IPS-18a (cell line): Measurements from ENCODE around the gene COL2A1.
A peak's percentile ranks its signal among the peaks of the same experiment; 100 is the strongest.

Experiments
- H3K27ac ChIP-seq: one replicate; pipeline ENCODE4 v1.5.1; 2013; ENCODE audit warnings: low read length
- H3K27me3 ChIP-seq: one replicate; pipeline ENCODE4 v1.6.1; 2013; ENCODE audit warnings: mild to moderate bottlenecking, low read length; ENCODE audit not compliant: control insufficient read depth, insufficient read depth
- H3K36me3 ChIP-seq: one replicate; pipeline ENCODE4 v1.6.1; 2013; ENCODE audit warnings: low read depth, low read length; ENCODE audit not compliant: control insufficient read depth
- H3K4me1 ChIP-seq: one replicate; pipeline ENCODE4 v1.6.1; 2013; ENCODE audit warnings: low read depth, low read length; ENCODE audit not compliant: control insufficient read depth
- H3K4me3 ChIP-seq: one replicate; pipeline ENCODE4 v1.5.1; 2013; ENCODE audit warnings: low read length
- H3K9ac ChIP-seq: one replicate; pipeline ENCODE4 v1.6.1; 2013; ENCODE audit warnings: mild to moderate bottlenecking, low read length, moderate library complexity
- H3K9me3 ChIP-seq: one replicate; pipeline ENCODE4 v1.6.1; 2013; ENCODE audit warnings: low read depth, low read length; ENCODE audit not compliant: control insufficient read depth

COL2A1 gene

DNA sequence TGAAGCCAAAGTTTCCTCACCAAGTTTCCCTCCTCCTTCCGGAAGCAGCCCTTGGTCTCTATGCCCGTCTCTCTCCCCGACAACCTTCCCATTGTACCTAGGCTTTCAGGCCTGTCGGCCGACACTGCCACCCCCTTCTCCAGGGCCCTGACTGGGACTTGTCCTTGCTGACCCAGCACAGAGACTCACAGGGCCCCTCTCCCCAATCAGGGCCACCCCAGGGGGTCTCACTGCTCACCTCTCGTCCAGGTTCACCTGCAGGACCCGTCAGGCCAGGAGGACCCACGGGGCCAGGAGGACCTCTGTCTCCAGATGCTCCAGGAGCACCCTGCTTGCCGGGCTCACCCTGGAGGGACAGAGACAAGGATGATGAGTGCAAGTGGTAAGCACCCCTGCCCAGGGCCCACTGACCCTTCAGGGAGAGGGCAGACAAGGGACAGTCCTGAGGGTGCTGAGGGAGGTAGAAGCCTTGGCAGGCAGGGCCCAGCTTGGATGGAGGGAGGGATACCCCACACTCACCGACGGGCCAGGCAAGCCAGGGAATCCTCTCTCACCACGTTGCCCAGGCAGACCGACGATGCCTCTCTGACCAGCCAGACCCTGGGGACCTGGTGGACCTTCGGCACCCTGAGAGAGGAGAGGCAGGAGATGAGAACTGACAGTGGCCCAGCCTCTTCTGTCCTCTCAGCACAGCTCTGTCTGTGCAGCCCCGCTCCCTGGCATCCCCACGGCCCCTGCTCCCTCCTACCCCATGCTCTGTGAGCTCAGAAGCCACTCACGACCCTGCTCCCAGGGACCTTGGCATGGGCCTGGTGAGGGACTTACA is 26.3 kb downstream of the COL2A1 start:
- Histone ChIP-seq H3K36me3 (no peaks in the 10 kb centered on the region), H3K27me3 (no peaks in the 10 kb centered on the region), H3K4me1 (no peaks in the 10 kb centered on the region), H3K4me3 (no peak overlapping the region), H3K27ac (no peak overlapping the region), H3K9me3 (no peaks in the 10 kb centered on the region), H3K9ac (no peak overlapping the region)

DNA sequence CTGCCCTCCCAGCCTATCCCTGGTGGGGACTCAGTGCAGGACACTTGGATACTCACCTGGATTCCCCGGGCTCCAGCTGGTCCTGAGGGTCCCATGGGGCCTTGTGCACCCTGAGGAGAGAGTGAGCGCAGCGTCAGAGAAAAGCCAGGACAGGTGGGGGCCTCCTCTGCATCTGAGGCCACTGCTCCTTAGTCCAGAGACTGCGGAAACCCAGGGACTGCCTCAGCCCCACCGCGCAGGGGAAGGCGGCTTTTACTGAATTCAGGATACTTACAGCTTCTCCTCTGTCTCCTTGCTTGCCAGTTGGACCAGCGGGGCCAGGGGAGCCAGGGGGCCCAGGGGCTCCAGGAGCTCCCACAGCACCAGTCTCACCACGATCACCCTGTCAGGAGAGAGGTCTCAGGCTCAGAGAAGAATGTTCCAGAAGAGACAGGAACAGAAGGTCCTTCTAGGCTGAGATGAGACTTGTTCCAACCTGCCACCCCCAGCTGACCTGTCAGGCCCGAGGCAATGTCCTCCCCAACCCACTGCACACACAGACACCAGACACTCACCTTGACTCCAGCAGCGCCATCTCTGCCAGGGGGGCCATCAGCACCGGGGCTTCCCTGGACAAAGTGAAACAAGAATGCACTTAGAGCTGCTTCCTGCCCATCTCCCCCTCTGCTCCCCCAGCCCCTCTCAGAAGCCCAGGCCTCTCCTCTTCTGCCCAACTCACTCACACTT is 27.1 kb downstream of the COL2A1 start:
- Histone ChIP-seq H3K36me3 (no peaks in the 10 kb centered on the region), H3K4me3 (no peak overlapping the region)

DNA sequence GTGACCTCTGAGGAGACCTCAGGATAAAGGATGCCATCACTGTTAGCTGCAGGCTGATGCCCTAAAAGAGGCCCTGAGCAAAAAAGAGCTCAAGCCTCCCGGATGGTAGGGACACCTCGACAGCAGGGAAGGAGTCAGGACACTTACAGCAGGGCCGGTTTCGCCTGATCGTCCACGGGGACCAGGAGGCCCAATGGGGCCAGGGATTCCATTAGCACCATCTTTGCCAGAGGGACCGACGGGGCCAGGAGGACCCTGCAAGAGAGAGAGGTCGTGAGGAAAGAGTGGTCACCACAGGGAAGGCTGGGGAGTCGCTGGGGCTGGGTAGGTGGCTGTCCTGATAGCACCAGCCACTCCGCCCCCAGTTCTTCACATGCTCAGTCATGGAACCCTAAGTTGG is 28.5 kb downstream of the COL2A1 start:
- Histone ChIP-seq H3K9ac (no peak overlapping the region), H3K36me3 (no peaks in the 10 kb centered on the region), H3K27ac (no peak overlapping the region), H3K4me3 (no peak overlapping the region), H3K4me1 (no peaks in the 10 kb centered on the region), H3K9me3 (no peaks in the 10 kb centered on the region), H3K27me3 (no peaks in the 10 kb centered on the region)

More for the DNA sequence above, 27.1 kb downstream of the COL2A1 start:
- Histone ChIP-seq H3K27ac (no peak overlapping the region), H3K9me3 (no peaks in the 10 kb centered on the region), H3K9ac (no peak overlapping the region), H3K4me1 (no peaks in the 10 kb centered on the region), H3K27me3 (no peaks in the 10 kb centered on the region)

DNA sequence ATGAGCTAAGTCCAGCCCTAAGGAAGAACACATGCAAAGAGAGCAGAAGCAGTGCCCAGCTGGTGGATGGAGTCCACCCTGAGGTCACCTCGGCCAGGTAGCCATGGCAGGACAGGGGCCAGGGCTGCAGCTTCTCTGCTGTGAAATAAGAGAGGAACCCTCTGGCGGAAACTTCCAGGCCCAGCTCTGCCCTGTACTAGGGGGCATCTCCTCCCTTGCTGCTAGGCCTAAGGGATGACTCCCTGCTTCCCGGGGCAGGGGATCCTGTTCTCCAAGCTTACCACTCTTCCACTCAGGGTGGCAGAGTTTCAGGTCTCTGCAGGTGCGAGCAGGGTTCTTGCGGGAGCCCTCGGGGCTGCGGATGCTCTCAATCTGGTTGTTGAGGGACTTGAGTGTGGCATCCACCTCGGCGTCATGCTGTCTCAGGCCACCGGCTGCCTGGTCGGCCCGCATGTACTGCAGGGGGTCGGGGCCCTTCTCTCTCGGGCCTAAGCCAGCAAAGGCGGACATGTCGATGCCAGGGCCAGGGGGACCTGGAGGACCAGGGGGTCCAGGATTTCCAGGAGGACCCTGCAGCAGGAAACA is 29.1 kb downstream of the COL2A1 start:
- H3K4me3 ChIP-seq = no peak overlapping the region
- H3K27ac ChIP-seq = no peak overlapping the region
- no peaks in the 10 kb centered on the region for H3K36me3 ChIP-seq
- peaks cover 4% of the 10 kb centered on the region for H3K27me3 ChIP-seq
- H3K9ac ChIP-seq = no peak overlapping the region
- H3K9me3 ChIP-seq = no peaks in the 10 kb centered on the region
- no peaks in the 10 kb centered on the region for H3K4me1 ChIP-seq

DNA sequence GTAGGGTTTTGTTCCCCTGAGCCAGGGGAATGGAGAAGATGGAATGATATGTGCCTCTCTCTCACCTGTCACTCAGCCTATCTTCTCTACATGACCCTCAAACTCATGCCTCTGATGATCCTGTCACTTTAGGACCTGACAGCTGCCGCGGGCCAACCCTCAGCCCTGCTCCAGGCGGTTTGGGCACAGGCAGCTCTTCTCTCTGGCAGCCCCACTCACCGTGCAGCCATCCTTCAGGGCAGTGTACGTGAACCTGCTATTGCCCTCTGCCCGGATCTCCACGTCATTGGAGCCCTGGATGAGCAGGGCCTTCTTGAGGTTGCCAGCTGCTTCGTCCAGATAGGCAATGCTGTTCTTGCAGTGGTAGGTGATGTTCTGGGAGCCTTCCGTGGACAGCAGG is 30.4 kb downstream of the COL2A1 start:
- no peak overlapping the region for H3K9ac ChIP-seq
- H3K4me1 ChIP-seq = no peaks in the 10 kb centered on the region
- H3K27me3 ChIP-seq = peaks cover 4% of the 10 kb centered on the region
- no peaks in the 10 kb centered on the region for H3K36me3 ChIP-seq
- no peak overlapping the region for H3K4me3 ChIP-seq
- no peak overlapping the region for H3K27ac ChIP-seq
- no peaks in the 10 kb centered on the region for H3K9me3 ChIP-seq

DNA sequence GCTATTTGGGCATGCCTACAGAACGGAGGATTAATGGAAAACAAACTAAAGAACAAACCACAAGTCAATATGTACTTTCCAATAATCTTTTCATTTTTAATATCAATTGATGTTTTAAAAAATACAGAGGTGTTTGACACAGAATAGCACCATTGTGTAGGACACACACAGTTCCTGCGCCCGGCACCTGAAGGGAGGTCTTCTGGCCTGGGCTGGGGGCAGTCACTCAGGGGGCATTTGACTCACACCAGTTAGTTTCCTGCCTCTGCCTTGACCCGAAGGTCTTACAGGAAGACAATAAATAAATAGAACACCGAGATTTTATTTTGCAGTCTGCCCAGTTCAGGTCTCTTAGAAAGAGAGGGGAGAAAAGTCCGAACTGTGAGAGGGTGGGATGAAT is 31.4 kb downstream of the COL2A1 start:
- Histone ChIP-seq H3K27me3 (peaks cover 4% of the 10 kb centered on the region), H3K36me3 (no peaks in the 10 kb centered on the region), H3K4me3 (no peak overlapping the region)

DNA sequence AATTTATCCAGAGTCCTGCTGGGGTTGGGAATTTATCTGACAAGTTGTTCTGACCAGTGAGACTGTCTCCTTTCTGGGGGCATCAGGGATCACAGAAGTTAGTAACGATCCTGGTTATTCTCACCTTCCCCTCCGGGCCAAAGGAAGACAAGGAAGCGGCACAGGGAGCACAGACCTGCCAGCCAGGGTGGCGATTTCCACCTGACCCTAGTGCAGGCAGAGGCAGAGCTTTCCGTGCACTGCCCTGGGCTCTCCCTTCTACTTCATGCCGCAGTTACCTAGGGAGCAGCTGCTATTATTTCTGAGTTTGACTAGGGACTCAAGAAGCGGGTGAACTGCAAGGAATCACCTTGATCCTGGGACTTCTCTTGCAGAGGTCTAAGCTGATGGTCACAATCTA is 33.4 kb downstream of the COL2A1 start:
- Histone ChIP-seq H3K27me3 (peaks cover 6% of the 10 kb centered on the region), H3K9me3 (no peaks in the 10 kb centered on the region), H3K4me1 (no peaks in the 10 kb centered on the region), H3K4me3 (no peak overlapping the region), H3K36me3 (no peaks in the 10 kb centered on the region), H3K27ac (no peak overlapping the region), H3K9ac (no peak overlapping the region)

More for the DNA sequence above, 31.4 kb downstream of the COL2A1 start:
- Histone ChIP-seq H3K9ac (no peak overlapping the region), H3K4me1 (no peaks in the 10 kb centered on the region), H3K9me3 (no peaks in the 10 kb centered on the region), H3K27ac (no peak overlapping the region)

DNA sequence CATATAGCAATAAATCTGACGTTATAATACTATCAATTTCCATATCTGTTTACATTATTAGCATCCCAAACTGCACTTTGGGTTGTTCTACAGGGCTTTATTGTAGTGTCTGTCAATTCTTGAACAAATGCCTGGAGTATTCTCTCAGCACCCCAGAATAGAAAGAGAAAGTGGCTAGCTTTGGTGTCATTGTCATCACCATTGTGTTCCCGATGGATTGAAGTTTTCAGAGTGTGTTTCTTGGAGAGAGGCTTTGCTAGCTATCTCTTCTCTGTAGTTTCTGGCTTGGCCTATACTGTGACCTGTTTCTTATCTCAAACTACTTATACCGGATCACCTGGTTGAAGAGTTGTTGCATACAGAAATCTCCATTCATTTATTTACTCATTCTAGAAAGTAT is 34.4 kb downstream of the COL2A1 start:
- H3K4me3 ChIP-seq = no peak overlapping the region
- H3K27me3 ChIP-seq = peaks cover 16% of the 10 kb centered on the region
- no peaks in the 10 kb centered on the region for H3K4me1 ChIP-seq
- no peaks in the 10 kb centered on the region for H3K9me3 ChIP-seq
- H3K9ac ChIP-seq = no peak overlapping the region
- no peak overlapping the region for H3K27ac ChIP-seq
- no peaks in the 10 kb centered on the region for H3K36me3 ChIP-seq

DNA sequence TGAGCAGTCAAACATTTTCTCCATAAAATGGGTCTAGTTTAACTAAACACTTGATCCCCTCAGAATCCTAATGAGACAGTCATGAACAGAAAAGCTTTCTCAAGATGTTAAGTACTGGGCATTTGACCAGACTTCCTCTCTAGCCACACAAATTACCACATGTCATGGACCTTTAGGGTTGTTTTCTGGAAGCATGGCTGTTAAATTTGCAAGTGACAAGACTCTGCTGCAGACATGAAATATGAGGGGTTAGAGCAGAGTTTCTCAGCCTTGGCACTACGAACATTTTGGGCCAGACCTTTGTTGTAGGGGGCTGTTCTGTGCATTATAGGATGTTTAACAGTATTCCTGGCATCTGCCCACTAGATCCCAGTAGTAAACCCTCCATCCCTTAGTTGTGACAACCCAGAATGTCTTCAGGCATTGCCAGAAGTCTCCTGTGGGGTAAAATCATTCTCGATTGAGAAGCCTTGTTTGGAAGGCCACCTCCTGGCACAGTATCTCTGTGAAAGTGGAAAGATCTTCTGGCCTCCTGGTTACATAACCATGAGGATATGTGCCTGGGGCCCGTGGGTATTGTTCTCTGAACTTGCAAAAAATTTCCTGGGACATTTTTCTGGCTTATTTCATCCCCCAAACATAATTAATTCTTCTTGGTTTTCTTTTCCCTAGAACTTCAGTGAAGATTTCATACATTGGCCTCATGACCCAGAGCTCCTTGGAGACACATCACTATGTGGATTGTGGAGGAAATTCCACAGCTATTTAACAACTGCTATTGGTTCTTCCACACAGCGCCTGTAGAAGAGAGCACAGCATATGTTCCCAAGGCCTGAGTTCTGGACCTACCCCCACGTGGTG is 36.6 kb downstream of the COL2A1 start:
- Histone ChIP-seq H3K36me3 (no peaks in the 10 kb centered on the region), H3K4me1 (peaks cover 9% of the 10 kb centered on the region), H3K4me3 (no peak overlapping the region), H3K27me3 (peaks cover 34% of the 10 kb centered on the region), H3K9ac (no peak overlapping the region), H3K9me3 (no peaks in the 10 kb centered on the region), H3K27ac (no peak overlapping the region)

DNA sequence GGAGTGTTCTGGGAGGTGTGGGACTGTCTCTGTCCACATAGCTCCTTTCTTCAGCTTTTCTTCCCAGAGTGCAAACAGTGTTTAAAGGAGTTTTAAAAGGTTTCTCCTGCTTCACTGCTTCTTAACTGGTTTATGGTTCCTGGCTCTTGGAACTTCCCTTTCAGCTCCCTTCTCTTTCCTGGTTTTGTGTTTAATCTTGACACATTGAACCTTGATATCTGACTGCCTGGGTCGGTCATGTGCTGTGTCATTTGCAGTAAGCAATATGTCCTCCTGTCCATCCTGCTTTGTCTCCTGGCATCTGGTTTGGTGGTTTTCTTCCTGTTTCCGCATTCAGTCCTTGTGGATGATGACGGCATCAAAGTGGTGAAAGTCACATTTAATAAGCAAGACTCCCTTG is 38.7 kb downstream of the COL2A1 start:
- Histone ChIP-seq H3K36me3 (no peaks in the 10 kb centered on the region), H3K9ac (no peak overlapping the region), H3K4me1 (peaks cover 9% of the 10 kb centered on the region), H3K4me3 (no peak overlapping the region), H3K9me3 (no peaks in the 10 kb centered on the region), H3K27me3 (peaks cover 42% of the 10 kb centered on the region), H3K27ac (no peak overlapping the region)

DNA sequence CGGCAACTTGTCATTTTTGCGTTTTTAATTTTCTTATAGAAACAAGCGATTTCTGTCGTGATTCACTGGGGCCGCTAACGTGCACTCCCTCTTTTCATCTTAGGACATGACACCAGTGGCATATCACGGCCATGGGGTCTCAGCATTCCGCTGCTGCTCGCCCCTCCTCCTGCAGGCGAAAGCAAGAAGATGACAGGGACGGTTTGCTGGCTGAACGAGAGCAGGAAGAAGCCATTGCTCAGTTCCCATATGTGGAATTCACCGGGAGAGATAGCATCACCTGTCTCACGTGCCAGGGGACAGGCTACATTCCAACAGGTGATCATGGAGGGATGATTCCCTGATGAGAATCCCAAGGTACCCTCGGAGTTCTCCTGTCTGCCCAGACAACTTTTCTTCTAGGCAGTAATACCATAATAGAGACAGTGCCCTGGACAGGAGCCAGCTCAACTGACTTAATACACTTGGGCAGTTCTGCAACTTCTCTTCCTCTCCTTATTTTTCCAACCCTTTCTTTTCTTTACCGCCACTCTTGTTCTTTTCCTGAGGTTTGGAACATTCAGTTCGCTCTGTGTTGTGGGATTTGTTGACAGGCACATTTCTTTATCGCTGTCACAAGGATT is 40.1 kb downstream of the COL2A1 start:
- peaks cover 39% of the 10 kb centered on the region for H3K27me3 ChIP-seq
- no peak overlapping the region for H3K9ac ChIP-seq
- peaks cover 9% of the 10 kb centered on the region for H3K4me1 ChIP-seq
- H3K27ac ChIP-seq = no peak overlapping the region
- no peaks in the 10 kb centered on the region for H3K36me3 ChIP-seq
- no peaks in the 10 kb centered on the region for H3K9me3 ChIP-seq
- peak overlapping the region; percentile 60 for H3K4me3 ChIP-seq
